ENCODE results near the gene NAA80. TPM values are rescaled to one million over a fixed set of nuclear protein-coding genes. Genes with fewer than 3 reads are reported as not detected.

NAA80 gene
- total and polyA plus RNA-seq, 2 of the 13 experiments (the other 11 are each of a cell fraction or from before 2014, with no cell fraction given) = 3.4 to 8.7 TPM

DNA sequence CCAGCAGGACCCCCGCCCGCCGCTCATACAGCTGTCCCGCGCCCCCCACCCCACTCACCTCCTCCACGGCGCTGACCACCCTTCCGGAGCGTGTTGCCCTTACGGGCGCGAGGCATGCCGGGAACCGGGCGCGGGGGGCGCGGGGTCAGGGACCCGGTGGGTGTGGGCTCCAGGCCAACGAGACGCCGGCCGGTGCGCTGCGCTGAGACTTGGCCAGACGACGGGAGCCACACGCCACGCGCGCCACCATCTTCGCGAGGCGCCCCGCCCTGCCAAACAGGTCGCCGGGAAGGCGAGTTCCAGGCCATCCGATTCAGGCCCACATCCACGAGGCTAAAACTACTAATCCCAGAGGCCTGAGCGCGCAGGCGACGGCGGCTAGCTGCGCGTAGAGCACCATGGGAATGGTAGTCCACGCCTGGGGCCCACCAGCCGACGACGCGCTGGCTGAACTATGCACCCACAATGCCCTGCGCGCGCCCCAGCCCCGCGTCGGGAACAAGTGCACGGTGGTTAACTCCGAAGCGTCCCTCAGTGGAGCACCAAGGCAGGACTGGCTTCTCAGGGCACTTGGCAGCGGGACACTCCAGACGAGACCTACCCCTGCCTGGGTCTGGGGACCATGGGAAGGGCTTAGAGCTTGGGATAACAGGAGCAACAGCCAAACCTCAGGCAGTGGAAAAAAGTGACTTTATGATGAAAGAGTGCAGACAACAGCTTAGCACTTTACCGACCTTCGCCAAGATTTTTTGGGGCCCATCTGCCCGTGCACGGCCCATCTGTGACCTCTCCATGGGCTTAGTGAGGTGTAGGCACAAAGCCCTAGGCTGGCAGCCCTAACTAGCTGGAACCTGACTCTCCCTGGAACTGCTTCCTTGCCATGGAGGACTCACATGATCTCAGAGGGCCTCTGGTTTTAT lies 6.8 kb downstream of the NAA80 start, which contains the start of gene IFRD2 (continued):
- 0 out of 2 replicates have a peak, but pooled peaks have one; percentile 38 for TF ChIP-seq ZKSCAN5 (CRISPR knock-in tag; IDR thresholded peaks at IDR 0.05)
- TF ChIP-seq ATAD3A (CRISPR knock-in tag; IDR thresholded peaks at IDR 0.05) = no peak
- TF ChIP-seq, protein P1, sequence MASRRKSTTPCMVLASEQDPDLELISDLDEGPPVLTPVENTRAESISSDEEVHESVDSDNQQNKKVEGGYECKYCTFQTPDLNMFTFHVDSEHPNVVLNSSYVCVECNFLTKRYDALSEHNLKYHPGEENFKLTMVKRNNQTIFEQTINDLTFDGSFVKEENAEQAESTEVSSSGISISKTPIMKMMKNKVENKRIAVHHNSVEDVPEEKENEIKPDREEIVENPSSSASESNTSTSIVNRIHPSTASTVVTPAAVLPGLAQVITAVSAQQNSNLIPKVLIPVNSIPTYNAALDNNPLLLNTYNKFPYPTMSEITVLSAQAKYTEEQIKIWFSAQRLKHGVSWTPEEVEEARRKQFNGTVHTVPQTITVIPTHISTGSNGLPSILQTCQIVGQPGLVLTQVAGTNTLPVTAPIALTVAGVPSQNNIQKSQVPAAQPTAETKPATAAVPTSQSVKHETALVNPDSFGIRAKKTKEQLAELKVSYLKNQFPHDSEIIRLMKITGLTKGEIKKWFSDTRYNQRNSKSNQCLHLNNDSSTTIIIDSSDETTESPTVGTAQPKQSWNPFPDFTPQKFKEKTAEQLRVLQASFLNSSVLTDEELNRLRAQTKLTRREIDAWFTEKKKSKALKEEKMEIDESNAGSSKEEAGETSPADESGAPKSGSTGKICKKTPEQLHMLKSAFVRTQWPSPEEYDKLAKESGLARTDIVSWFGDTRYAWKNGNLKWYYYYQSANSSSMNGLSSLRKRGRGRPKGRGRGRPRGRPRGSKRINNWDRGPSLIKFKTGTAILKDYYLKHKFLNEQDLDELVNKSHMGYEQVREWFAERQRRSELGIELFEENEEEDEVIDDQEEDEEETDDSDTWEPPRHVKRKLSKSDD (CRISPR knock-in tag; IDR thresholded peaks at IDR 0.05; ENCODE audit: low read depth) = 0 out of 2 replicates have a peak, but pooled peaks have one; percentile 45
- peak; percentile 95; the same call in 1 of the 2 replicates for TF ChIP-seq KLF12 (CRISPR knock-in tag; IDR thresholded peaks at IDR 0.05; ENCODE audit: borderline replicate concordance)
- TF ChIP-seq ZBTB20 (CRISPR knock-in tag; IDR thresholded peaks at IDR 0.05; ENCODE audit: borderline replicate concordance, low read depth) = peak; percentile 71
- TF ChIP-seq JUND (CRISPR knock-in tag; IDR thresholded peaks at IDR 0.05) = no peak; the same call in 1 of the 2 replicates
- no peak for TF ChIP-seq ZNF703 (CRISPR knock-in tag; IDR thresholded peaks at IDR 0.05; ENCODE audit: borderline replicate concordance)
- TF ChIP-seq SKI (IDR thresholded peaks at IDR 0.05; ENCODE audit: partially characterized antibody) = peak; percentile 79
- no peak for TF ChIP-seq ATM (IDR thresholded peaks at IDR 0.05; ENCODE audit: borderline replicate concordance)
- TF ChIP-seq, protein P2, sequence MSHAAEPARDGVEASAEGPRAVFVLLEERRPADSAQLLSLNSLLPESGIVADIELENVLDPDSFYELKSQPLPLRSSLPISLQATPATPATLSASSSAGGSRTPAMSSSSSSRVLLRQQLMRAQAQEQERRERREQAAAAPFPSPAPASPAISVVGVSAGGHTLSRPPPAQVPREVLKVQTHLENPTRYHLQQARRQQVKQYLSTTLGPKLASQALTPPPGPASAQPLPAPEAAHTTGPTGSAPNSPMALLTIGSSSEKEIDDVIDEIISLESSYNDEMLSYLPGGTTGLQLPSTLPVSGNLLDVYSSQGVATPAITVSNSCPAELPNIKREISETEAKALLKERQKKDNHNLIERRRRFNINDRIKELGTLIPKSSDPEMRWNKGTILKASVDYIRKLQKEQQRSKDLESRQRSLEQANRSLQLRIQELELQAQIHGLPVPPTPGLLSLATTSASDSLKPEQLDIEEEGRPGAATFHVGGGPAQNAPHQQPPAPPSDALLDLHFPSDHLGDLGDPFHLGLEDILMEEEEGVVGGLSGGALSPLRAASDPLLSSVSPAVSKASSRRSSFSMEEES (CRISPR knock-in tag; IDR thresholded peaks at IDR 0.05) = peak; percentile 19; the same call in 1 of the 2 replicates
- TF ChIP-seq TGIF2 (CRISPR knock-in tag; IDR thresholded peaks at IDR 0.05) = peak; percentile 75; the same call in 1 of the 2 replicates
- 0 out of 2 replicates have a peak, but pooled peaks have one; percentile 10 for TF ChIP-seq KLF6 (CRISPR knock-in tag; IDR thresholded peaks at IDR 0.05)
- TF ChIP-seq ZNF761 (CRISPR knock-in tag; conservative IDR thresholded peaks at IDR 0.05) = peak; percentile 61; the same call in 1 of the 2 replicates
- TF ChIP-seq, protein P3, sequence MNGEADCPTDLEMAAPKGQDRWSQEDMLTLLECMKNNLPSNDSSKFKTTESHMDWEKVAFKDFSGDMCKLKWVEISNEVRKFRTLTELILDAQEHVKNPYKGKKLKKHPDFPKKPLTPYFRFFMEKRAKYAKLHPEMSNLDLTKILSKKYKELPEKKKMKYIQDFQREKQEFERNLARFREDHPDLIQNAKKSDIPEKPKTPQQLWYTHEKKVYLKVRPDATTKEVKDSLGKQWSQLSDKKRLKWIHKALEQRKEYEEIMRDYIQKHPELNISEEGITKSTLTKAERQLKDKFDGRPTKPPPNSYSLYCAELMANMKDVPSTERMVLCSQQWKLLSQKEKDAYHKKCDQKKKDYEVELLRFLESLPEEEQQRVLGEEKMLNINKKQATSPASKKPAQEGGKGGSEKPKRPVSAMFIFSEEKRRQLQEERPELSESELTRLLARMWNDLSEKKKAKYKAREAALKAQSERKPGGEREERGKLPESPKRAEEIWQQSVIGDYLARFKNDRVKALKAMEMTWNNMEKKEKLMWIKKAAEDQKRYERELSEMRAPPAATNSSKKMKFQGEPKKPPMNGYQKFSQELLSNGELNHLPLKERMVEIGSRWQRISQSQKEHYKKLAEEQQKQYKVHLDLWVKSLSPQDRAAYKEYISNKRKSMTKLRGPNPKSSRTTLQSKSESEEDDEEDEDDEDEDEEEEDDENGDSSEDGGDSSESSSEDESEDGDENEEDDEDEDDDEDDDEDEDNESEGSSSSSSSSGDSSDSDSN (CRISPR knock-in tag; IDR thresholded peaks at IDR 0.05) = peak; percentile 41
- peak; percentile 3; the same call in 1 of the 2 replicates for TF ChIP-seq ZNF354B (CRISPR knock-in tag; IDR thresholded peaks at IDR 0.05)
- TF ChIP-seq, protein P4, sequence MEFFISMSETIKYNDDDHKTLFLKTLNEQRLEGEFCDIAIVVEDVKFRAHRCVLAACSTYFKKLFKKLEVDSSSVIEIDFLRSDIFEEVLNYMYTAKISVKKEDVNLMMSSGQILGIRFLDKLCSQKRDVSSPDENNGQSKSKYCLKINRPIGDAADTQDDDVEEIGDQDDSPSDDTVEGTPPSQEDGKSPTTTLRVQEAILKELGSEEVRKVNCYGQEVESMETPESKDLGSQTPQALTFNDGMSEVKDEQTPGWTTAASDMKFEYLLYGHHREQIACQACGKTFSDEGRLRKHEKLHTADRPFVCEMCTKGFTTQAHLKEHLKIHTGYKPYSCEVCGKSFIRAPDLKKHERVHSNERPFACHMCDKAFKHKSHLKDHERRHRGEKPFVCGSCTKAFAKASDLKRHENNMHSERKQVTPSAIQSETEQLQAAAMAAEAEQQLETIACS (CRISPR knock-in tag; IDR thresholded peaks at IDR 0.05) = peak; percentile 79
